Posterior vena cava (tissue), 2 donors: ENCODE data around the gene SIK3. TPM values are rescaled to one million over a fixed set of nuclear protein-coding genes. Genes with fewer than 3 reads are reported as not detected.

ENCODE experiments used
- DNase-seq: peaks from one replicate; pipeline ENCODE4 v3.0.0-alpha.2; 2020; ENCODE audit warnings: low spot score
- intact Hi-C, 2 donors: fragments of 100-400 bp; cut with DNase I; formaldehyde crosslinking; loops; one replicate each; pipeline versions ENCODE4 v1.14.1 to v1.14.2; 2022 to 2023
- total RNA-seq, 2 donors: library from RNA; stranded (reverse); fragmentation: NEBNext Ultra II Directional; extraction: Animal tissue kit (Norgen Biotek cat#: 25700); gene quantifications; one replicate each; pipeline ENCODE4 v1.2.1, GENCODE V29; 2021
- donor health status: DM: yes; HTN: yes; CAD: no.
- donor health status: DM: yes; HTN: yes; CAD: no.

Gene SIK3
- total RNA-seq, 2 donors from 2014 or later: 43.8 to 53.4 TPM

DNA sequence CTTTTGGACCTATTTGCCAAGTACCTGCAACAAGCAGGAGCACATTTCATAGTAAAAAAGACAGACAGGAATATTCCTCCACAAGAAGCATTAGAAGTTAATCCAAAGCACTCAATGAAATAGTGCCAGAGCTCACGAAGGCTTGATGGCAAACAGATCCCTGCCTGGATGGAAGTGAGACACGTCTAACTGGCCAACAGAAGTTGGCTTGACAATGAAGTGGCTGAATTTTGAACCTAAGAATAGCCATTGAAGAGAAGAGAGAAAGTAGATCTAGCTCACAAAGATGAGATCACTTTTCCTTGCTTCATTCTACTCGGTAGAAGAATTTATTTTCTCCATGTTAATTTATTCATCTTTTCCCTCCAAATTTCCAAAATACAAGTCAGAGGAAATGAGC lies 230.2 kb downstream of the SIK3 start:
- DNase-seq: no peak
- intact Hi-C loops: no loop called here

DNA sequence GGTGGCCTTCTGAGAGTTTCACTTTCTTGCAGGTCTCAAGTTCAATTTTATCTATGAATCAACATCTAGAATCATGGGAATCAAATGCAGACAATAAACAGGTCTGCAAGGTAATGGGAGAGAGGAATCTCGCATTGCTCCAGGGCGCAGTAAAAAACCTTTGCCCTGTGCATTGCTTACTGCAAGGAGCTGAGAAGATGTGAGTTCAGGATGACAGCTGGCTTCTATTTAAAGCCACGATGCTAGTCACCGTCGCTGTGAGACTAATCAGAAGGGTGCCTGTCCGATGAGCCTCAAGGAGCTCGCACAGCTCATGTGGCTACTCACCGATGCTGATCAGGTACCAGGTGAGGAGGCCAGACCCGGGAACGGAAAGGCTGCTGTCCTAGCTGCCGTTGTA lies 230.6 kb downstream of the SIK3 start:
- intact Hi-C loops: no loop called here
- no peak for DNase-seq

GRCh38 chr11:116866804-116867455 lies 231.3 kb downstream of the SIK3 start:
- intact Hi-C loops: no loop called here
- no peak for DNase-seq

GRCh38 chr11:116865696-116866095 lies 232.5 kb downstream of the SIK3 start:
- no peak for DNase-seq
- intact Hi-C loops: no loop called here

DNA sequence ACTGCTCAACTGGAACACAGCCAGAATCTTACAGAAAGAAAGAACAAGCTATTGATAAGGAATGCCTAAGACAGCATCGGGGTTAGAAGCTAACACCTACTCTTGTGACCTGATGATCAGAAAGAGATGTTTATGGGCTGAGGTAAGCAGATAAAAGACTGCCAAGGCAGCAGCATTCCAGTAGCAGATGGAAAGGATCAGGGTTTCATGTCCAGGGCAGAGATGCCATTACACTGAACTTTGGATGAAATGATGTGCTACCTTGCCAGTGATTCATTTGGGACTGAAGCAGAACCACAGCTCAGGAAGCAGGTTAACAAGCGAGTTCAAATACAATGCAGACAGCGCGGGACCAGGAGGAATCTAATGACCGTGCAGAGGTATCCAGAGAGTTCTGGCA lies 233.7 kb downstream of the SIK3 start:
- intact Hi-C loops: no loop called here
- no peak for DNase-seq

DNA sequence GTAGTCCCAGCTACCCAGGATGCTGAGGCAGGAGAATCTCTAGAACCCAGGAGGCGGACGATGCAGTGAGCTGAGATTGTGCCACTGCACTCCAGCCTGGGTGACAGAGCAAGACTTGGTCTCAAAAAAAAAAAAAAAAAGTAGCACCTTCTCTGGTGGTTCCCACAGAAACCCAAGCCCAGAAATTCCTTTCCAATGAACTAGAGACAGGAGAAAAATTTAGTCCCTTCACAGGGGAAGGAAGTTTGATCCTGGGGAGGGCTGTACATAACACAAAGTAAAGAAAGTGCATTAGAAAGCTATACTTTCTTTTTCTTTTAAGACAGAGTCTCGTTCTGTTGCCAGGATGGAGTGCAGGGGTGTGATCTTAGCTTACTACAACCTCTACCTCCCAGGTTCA lies 235.3 kb downstream of the SIK3 start:
- intact Hi-C loops: no loop called here

GRCh38 chr11:116862185-116862584 lies 236.0 kb downstream of the SIK3 start:
- intact Hi-C loops: no loop called here

More for the DNA sequence above, 235.3 kb downstream of the SIK3 start:
- no peak for DNase-seq

DNA sequence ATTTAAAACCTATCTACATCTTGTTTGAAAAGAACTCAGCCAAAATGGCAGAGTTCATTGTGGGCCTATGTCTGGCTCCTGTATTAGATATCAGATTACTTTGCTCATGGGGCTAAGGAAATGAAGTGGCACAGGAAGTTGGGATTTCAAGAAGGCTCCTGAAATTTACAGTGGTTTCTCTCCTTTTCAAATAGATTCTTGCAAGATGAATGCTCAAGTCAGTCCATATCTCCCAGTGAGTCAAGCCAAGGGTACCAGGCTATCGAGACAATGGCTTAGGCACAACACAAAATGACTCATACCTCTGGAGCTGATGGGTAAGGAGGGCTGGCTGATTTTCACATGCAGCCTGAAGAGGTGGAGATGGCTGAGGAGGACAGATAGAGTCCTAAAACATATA lies 236.7 kb downstream of the SIK3 start:
- DNase-seq: no peak
- intact Hi-C loops: no loop called here

More at GRCh38 chr11:116862185-116862584, 236.0 kb downstream of the SIK3 start:
- DNase-seq: no peak

DNA sequence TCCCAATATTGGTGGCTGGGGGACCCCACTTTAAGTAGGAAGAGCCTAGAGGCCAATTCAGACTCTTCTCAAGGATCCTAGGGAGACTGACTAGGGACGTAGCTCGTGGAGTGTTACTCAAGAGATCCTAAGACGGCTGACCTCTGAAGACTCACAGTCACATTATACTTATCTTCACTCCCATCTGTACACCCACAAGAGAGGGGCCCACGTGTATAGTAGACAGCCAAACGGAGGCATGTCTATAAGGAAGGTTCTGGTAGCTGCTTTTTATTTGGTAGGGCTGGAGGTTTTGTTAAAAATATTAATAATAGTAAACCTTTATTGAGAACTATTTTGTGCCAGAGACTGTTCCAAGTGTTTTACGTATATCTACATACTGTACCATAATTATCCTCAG lies 237.9 kb downstream of the SIK3 start:
- no peak for DNase-seq
- intact Hi-C loops: no loop called here

DNA sequence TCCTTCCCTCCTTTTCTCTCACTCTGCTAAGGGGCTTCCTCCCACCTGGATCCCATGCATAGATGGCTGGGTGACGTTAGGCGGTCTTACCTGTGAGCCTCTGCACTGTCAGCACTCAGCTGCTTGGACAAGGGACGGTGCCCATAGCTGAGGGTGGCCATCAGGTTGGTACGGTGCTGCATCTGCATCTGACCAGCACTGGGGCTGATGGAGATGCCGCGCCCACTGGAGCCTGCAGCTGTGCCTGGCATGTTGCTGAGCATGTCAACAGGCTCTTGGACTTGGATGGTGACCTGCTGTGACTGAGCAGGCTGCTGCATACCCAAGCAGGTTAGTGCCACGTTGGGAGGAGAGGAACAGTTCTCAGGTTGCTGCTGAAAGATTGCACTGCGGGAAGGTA lies 239.1 kb downstream of the SIK3 start:
- no peak for DNase-seq
- intact Hi-C loops: no loop called here

DNA sequence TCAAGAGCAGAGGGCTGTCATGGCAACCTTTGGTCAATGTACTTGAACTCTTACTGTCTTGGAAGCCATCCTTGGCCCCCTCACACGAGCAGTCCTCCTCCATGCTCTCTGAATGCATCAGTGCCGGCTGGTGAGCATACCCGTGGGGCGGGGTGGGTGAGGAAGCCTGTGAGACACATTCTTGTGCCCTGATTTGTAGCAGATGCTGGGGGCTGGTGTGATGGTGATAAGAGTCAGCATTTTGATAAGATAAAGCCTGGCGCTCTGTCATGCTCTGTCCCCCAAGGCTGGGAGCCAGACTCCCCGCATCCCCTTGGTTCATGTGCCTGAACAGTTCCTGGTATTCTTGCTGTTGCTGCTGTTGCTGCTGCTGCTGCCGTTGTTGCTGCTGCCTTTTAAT lies 240.3 kb downstream of the SIK3 start:
- no peak for DNase-seq
- intact Hi-C loops: no loop called here

GRCh38 chr11:116857316-116857715 lies 240.9 kb downstream of the SIK3 start:
- intact Hi-C loops: no loop called here
- DNase-seq: no peak

DNA sequence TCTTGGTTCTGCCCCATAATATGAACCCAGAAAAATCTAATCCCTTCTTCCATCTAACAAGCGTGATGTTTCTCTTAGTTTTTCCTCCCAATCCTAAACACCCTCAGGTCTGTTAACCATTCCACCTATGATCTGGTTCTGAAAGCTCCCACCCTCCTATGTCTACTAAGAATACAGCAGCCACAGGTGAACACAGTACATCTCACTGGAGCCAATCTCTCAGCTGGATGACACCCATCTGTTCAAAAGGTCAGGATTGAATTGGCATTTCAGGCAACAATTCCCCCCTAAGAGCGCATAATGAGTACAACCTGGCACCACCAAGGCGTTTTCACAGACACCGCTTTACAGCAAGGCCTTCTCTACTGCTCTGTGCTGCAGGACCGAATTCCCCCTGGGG lies 241.8 kb downstream of the SIK3 start:
- no peak for DNase-seq
- intact Hi-C loops: no loop called here

GRCh38 chr11:116855413-116855812 lies 242.8 kb downstream of the SIK3 start:
- intact Hi-C loops: no loop called here

GRCh38 chr11:116853461-116854073 lies 244.7 kb downstream of the SIK3 start:
- intact Hi-C loops: no loop called here

More at GRCh38 chr11:116855413-116855812, 242.8 kb downstream of the SIK3 start:
- DNase-seq: no peak

DNA sequence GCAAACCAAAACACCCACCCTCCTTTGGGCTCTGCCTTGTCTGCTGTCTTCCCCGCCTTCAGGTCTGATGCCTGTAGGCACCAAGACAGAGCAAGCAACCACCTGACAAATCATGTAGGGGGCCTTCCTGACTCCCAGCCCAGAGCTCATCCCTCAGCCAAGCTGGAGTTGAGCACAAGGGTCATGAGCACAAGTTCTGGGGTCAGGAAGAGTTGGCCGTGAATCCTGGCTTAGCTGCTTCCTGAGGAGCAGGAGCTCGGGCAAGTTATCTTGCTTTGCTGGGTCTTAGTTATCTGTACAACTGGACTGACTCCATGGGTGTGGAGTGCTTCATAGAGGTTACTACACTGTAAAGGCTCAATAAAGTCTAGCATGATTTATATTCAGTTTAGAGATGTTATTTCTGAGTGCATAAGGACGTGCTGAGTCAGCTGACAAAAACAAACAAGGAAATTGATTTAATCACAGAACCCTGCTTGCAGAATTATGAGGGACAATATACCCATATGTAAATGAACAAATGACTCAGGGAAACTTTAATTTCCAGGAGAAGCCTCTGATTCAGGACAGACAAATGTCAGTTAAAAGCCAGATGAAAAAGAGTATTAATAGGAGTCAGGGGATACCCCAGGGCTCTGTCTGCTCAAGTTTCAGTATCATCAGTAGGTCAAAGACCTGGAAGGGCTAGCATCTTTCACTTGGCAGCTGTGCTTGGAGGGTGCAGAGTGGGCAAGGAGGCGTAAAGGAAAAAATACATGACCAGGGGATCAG lies 245.8 kb downstream of the SIK3 start:
- no peak for DNase-seq
- intact Hi-C loops: no loop called here

More at GRCh38 chr11:116853461-116854073, 244.7 kb downstream of the SIK3 start:
- DNase-seq: no peak

- intact Hi-C loops: no loop called here
- no peak for DNase-seq
Measured at GRCh38 chr11:116851626-116852025, 246.6 kb downstream of the SIK3 start.

- intact Hi-C loops: no loop called here
- no peak for DNase-seq
Measured at GRCh38 chr11:116849486-116849885, 248.7 kb downstream of the SIK3 start.

GRCh38 chr11:116849060-116849459 lies 249.2 kb downstream of the SIK3 start:
- intact Hi-C loops: no loop called here
- DNase-seq: no peak

GRCh38 chr11:116847612-116848011 lies 250.6 kb downstream of the SIK3 start:
- intact Hi-C loops: no loop called here
- DNase-seq: no peak

GRCh38 chr11:116844722-116845121 lies 253.5 kb downstream of the SIK3 start:
- intact Hi-C loops: no loop called here
- DNase-seq: no peak
